HEK293T (cell line): Measurements from ENCODE around the gene WASF3.

Source experiments
- CTCF ChIA-PET: fragments of 350-600 bp; formaldehyde crosslinking; extraction: SDS; loops from one replicate; lab custom pipeline; 2021; ENCODE audit warnings: antibody characterized with exemption, inconsistent platforms; lab: Yijun Ruan, JAX
- POLR2A ChIA-PET: fragments of 350-600 bp; formaldehyde crosslinking; extraction: SDS; loops from one replicate; lab custom pipeline; 2020; ENCODE audit warnings: antibody characterized with exemption, inconsistent platforms; lab: Yijun Ruan, JAX
- DNase-seq: peaks from one replicate; pipeline ENCODE4 v3.0.0; 2012; ENCODE audit warnings: mixed read lengths; ENCODE audit errors: extremely low spot score
- ARNT ChIP-seq: fragments of 450-650 bp; IDR thresholded peaks from 2 replicates; pipeline ENCODE4 v1.6.1; 2017; ENCODE audit warnings: mild to moderate bottlenecking
- BHLHE40 ChIP-seq: fragments of 450-650 bp; IDR thresholded peaks from 2 replicates; pipeline ENCODE4 v1.6.1; 2016; ENCODE audit warnings: mild to moderate bottlenecking, moderate library complexity, borderline replicate concordance
- CTBP1 ChIP-seq: fragments of 450-650 bp; IDR thresholded peaks from 2 replicates; pipeline ENCODE4 v1.6.1; 2016; ENCODE audit warnings: borderline replicate concordance
- ELF4 ChIP-seq: fragments of 450-650 bp; IDR thresholded peaks from 2 replicates; pipeline ENCODE4 v1.6.1; 2017; ENCODE audit warnings: antibody characterized with exemption
- FOXA1 ChIP-seq: fragments of 450-650 bp; IDR thresholded peaks from 2 replicates; pipeline ENCODE4 v1.6.1; 2016; ENCODE audit warnings: mild to moderate bottlenecking
- FOXK2 ChIP-seq: fragments of 450-650 bp; IDR thresholded peaks from 2 replicates; pipeline ENCODE4 v1.6.1; 2016; ENCODE audit warnings: mild to moderate bottlenecking
- FOXM1 ChIP-seq: fragments of 450-650 bp; IDR thresholded peaks from 2 replicates; pipeline ENCODE4 v1.6.1; 2017; ENCODE audit warnings: mild to moderate bottlenecking, borderline replicate concordance
- HDGF ChIP-seq: fragments of 450-650 bp; IDR thresholded peaks from 2 replicates; pipeline ENCODE4 v1.6.1; 2017; ENCODE audit warnings: antibody characterized with exemption, borderline replicate concordance
- L3MBTL2 ChIP-seq: fragments of 450-650 bp; conservative IDR thresholded peaks from 2 replicates; pipeline ENCODE4 v1.6.1; 2016; ENCODE audit warnings: mild to moderate bottlenecking
- LEF1 ChIP-seq: fragments of 450-650 bp; IDR thresholded peaks from 2 replicates; pipeline ENCODE4 v1.6.1; 2017; ENCODE audit warnings: mild to moderate bottlenecking, borderline replicate concordance
- NFRKB ChIP-seq: fragments of 450-650 bp; IDR thresholded peaks from 2 replicates; pipeline ENCODE4 v1.6.1; 2016; ENCODE audit warnings: mild to moderate bottlenecking, moderate library complexity
- SP1 ChIP-seq: fragments of 450-650 bp; IDR thresholded peaks from 2 replicates; pipeline ENCODE4 v1.6.1; 2017
- SUZ12 ChIP-seq: fragments of 450-650 bp; IDR thresholded peaks from 2 replicates; pipeline ENCODE4 v1.6.1; 2016; ENCODE audit warnings: mild to moderate bottlenecking
- TARDBP ChIP-seq: fragments of 450-650 bp; IDR thresholded peaks from 2 replicates; pipeline ENCODE4 v1.6.1; 2016
- ZNF384 ChIP-seq: fragments of 450-650 bp; IDR thresholded peaks from 2 replicates; pipeline ENCODE4 v1.6.1; 2016
- TF ChIP-seq, protein P1 (sequence below): fragments of 450-650 bp; IDR thresholded peaks from 2 replicates; pipeline ENCODE4 v1.6.1; 2016

The WASF3 gene

DNA sequence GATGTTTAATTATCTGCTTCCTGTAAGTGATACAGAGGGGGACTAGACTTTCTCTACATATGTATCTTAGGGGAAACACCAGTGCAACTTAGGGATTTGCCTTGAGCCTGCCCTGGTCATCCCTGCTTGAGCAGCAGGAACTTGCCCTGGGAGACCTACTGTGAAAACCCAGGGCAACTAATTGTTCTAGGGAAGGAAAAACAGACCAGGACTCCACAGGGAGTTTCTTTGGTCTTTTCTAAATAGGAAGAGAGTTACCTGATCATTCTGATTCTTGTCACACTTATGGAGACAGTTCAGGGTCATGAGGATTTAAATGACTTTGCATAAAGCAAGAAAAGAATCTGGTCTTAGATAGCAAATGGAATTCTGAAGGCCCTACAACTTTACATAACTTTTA, 89.1 kb downstream of the WASF3 start:
- no peak for DNase-seq
- ChIA-PET CTCF (no interaction called here), POLR2A (no interaction called here)
- TF ChIP-seq SUZ12, result no peak
- TF ChIP-seq NFRKB, result no peak
- no peak for TF ChIP-seq SP1
- TF ChIP-seq FOXA1, result no peak
- no peak for TF ChIP-seq LEF1
- no peak for TF ChIP-seq TARDBP
- no peak for TF ChIP-seq BHLHE40
- no peak for TF ChIP-seq CTBP1
- TF ChIP-seq ELF4, result no peak
- TF ChIP-seq L3MBTL2, result no peak
- TF ChIP-seq FOXM1, result no peak
- no peak for TF ChIP-seq ARNT
- TF ChIP-seq ZNF384, result no peak
- no peak for TF ChIP-seq HDGF
- TF ChIP-seq, protein P1, sequence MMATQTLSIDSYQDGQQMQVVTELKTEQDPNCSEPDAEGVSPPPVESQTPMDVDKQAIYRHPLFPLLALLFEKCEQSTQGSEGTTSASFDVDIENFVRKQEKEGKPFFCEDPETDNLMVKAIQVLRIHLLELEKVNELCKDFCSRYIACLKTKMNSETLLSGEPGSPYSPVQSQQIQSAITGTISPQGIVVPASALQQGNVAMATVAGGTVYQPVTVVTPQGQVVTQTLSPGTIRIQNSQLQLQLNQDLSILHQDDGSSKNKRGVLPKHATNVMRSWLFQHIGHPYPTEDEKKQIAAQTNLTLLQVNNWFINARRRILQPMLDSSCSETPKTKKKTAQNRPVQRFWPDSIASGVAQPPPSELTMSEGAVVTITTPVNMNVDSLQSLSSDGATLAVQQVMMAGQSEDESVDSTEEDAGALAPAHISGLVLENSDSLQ, result no peak
- no peak for TF ChIP-seq FOXK2

DNA sequence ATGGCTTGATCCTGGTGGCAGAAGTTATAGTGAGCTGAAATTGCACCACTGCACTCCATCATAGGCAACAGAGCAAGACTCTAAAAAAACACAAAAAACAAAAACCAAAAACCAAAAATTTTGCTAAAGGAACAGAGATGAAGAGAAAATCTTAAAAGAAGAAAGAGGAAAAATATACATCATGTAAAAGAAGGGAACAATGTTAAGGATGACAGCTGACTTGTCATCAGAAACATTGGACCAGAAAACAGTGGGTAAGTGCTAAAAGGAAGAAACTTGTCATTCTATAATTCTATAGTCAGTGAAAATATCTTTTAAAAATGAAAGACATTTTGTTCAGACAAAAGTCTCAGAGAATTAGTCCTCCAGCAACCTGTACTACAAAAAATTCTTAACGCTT, 93.8 kb downstream of the WASF3 start:
- no peak for TF ChIP-seq HDGF
- no peak for TF ChIP-seq SP1
- ChIA-PET CTCF (no interaction called here), POLR2A (no interaction called here)
- no peak for DNase-seq

DNA sequence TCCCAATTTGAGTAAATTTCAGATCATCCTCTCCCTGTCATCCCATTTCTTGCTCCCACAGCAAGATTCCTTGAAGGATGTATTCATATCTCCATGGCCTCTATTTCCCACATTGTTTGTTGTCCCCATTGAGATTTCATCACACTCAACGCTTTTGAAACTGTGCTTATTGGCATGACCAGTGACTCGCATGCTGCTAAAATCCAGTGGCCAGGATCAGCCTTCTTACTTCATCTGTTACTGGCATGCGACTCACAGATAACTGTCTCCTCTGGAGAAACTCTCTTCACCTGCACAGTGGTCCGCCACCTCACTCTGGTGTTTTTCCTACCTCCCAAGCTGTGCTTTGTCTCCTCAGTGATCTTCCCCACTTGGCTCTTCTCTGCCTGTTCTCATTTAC, 95.8 kb downstream of the WASF3 start:
- no peak for TF ChIP-seq FOXK2
- TF ChIP-seq ZNF384, result no peak
- no peak for TF ChIP-seq FOXA1
- TF ChIP-seq CTBP1, result no peak
- TF ChIP-seq, protein P1, result no peak
- no peak for TF ChIP-seq ELF4
- TF ChIP-seq FOXM1, result no peak
- ChIA-PET CTCF (no interaction called here), POLR2A (no interaction called here)
- DNase-seq, result no peak

DNA sequence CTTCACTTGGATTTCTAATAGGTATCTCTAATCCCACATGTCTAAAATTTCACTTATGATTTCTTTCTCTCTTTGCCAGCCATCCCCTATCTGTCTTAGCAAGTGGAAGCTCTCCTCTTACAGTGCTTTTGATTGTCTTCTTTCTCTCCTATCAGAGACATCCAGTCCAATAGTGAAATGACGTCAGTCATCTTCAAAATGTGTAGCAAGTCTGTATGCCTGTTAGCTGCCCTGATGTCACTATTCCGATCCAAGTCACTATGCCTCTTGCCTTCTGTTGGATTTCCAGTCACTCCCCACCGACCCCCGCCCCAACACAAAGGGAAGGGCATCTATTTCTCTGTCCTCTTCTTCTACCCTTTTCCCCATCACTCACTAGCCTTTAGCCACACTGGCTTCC, 96.4 kb downstream of the WASF3 start:
- no peak for DNase-seq
- ChIA-PET CTCF (no interaction called here), POLR2A (no interaction called here)
- TF ChIP-seq FOXM1, result no peak
- TF ChIP-seq BHLHE40, result no peak
- no peak for TF ChIP-seq SP1
- TF ChIP-seq TARDBP, result no peak
- no peak for TF ChIP-seq LEF1

DNA sequence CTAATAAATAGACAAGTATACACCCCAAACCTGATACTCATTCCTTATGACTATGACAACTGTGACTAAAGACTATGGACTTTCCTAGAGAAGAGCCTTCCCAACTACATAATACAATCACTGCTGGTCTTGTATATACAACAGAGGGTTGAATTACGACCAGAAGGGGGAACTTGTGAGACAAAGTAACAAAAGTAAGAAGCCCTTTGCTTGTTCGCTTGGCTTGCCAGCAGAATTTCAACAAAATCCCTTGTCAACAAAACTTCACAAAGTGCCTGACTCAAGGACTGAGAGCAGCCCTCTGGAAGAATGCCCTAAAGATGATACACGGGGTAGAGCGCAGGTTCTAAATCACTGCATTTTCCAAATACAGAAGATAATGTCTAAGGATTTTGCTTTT, 99.4 kb downstream of the WASF3 start:
- TF ChIP-seq HDGF (no peak), FOXA1 (no peak), FOXM1 (no peak), LEF1 (no peak), SUZ12 (no peak)
- ChIA-PET POLR2A (no interaction called here), CTCF (no interaction called here)
- no peak for DNase-seq

DNA sequence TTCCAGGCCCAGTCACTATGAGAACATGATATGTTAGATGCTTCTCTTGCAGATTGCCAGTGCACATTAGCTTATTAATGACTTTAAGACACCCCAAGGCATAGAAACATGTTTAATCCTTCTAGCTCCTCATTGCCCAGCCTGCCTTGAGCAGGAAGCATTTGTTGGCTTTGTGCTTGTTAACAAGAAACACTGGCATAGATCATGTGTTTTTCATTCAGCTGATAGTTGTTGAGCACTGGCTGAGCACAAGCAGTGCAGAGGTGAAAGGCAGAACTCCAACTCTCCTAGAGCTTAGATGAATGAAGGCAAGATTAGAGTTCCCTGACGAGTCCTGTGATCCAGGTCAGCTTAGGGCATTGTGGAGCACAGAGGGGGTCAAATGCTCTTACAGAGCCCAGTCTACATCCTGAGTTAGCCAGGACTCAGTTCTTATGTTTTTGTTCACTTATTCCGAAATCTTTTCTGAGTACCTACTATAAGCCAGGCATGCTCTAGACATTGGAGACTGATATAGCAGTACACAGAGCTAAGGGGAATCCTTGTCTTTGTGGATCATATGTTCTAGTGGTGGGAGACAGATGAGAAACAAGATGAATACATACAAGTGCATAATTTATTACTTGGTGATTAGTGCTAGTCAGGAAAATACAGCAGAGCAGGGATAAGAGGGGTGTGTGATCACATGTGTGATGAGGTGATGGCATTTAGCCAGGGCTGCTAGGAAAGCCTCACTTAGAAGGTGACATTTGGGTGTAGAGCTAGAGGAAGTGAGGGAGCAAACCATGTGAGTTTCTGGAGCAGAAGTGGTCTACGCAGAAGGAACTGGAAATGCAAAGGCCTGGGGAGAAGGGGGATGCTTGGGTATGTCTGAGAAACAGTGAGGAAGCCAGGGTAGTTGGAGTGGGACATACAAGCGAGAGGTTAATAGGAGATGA, 101.2 kb downstream of the WASF3 start:
- POLR2A ChIA-PET, result no interaction called here
- CTCF ChIA-PET, result no interaction called here

More for the DNA sequence above, 101.2 kb downstream of the WASF3 start:
- no peak for TF ChIP-seq FOXK2
- no peak for TF ChIP-seq BHLHE40
- TF ChIP-seq, protein P1, result no peak
- no peak for TF ChIP-seq NFRKB
- TF ChIP-seq SP1, result no peak
- no peak for TF ChIP-seq TARDBP
- no peak for TF ChIP-seq FOXA1
- no peak for TF ChIP-seq ZNF384
- TF ChIP-seq SUZ12, result no peak
- no peak for TF ChIP-seq ELF4
- TF ChIP-seq L3MBTL2, result no peak
- TF ChIP-seq HDGF, result no peak
- no peak for TF ChIP-seq LEF1
- TF ChIP-seq FOXM1, result no peak
- no peak for DNase-seq
